ENCODE data around the gene KCNQ5.

DNA sequence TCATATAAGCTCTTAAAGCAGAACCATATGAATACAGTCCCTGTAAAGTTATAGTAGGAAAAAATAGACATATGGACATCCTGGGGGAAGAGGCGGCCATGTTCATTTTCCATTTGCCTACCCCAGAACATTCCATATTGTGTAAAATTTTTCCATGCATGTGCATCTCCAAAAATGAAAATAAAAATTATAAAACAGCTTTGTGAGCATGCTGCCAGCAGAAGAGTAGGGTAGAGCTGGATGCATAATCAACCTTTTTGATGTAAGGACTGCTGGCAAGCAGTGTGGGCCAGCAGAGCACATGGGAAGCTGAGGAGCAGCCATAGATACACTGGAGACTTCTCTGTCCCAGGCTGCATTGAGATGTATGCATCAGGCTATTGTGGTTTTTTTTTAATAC is 271.0 kb downstream of the KCNQ5 start:
- TF ChIP-seq, protein P1, sequence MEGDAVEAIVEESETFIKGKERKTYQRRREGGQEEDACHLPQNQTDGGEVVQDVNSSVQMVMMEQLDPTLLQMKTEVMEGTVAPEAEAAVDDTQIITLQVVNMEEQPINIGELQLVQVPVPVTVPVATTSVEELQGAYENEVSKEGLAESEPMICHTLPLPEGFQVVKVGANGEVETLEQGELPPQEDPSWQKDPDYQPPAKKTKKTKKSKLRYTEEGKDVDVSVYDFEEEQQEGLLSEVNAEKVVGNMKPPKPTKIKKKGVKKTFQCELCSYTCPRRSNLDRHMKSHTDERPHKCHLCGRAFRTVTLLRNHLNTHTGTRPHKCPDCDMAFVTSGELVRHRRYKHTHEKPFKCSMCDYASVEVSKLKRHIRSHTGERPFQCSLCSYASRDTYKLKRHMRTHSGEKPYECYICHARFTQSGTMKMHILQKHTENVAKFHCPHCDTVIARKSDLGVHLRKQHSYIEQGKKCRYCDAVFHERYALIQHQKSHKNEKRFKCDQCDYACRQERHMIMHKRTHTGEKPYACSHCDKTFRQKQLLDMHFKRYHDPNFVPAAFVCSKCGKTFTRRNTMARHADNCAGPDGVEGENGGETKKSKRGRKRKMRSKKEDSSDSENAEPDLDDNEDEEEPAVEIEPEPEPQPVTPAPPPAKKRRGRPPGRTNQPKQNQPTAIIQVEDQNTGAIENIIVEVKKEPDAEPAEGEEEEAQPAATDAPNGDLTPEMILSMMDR (IDR thresholded peaks at IDR 0.05 in 2 of 3, conservative IDR thresholded peaks at IDR 0.05 in 1 of 3; ENCODE audit: borderline replicate concordance in 1 of 3, insufficient read depth in 1 of 3, low read depth in 2 of 3, low read length in 2 of 3): no peak
- TF ChIP-seq EZH2 (IDR thresholded peaks at IDR 0.05) (no peak), CEBPB (IDR thresholded peaks at IDR 0.05; ENCODE audit: low read depth) (no peak), RAD21 (IDR thresholded peaks at IDR 0.05; ENCODE audit: low read depth) (no peak), EGR1 (IDR thresholded peaks at IDR 0.05; ENCODE audit: low read depth) (no peak), POLR2AphosphoS5 (IDR thresholded peaks at IDR 0.05; ENCODE audit: low read depth, low read length) (no peak), POLR2A (IDR thresholded peaks at IDR 0.05; ENCODE audit: borderline replicate concordance, extremely low read depth, insufficient read depth, insufficient read length) (no peak), EZH2phosphoT487 (IDR thresholded peaks at IDR 0.05; ENCODE audit: borderline replicate concordance) (no peak), FOSL1 (IDR thresholded peaks at IDR 0.05; ENCODE audit: low read depth) (no peak), SP1 (IDR thresholded peaks at IDR 0.05; ENCODE audit: low read depth) (no peak), YY1 (IDR thresholded peaks at IDR 0.05; ENCODE audit: extremely low read depth, insufficient replicate concordance, low read depth, low read length) (no peak)
- TF ChIP-seq, protein P2, sequence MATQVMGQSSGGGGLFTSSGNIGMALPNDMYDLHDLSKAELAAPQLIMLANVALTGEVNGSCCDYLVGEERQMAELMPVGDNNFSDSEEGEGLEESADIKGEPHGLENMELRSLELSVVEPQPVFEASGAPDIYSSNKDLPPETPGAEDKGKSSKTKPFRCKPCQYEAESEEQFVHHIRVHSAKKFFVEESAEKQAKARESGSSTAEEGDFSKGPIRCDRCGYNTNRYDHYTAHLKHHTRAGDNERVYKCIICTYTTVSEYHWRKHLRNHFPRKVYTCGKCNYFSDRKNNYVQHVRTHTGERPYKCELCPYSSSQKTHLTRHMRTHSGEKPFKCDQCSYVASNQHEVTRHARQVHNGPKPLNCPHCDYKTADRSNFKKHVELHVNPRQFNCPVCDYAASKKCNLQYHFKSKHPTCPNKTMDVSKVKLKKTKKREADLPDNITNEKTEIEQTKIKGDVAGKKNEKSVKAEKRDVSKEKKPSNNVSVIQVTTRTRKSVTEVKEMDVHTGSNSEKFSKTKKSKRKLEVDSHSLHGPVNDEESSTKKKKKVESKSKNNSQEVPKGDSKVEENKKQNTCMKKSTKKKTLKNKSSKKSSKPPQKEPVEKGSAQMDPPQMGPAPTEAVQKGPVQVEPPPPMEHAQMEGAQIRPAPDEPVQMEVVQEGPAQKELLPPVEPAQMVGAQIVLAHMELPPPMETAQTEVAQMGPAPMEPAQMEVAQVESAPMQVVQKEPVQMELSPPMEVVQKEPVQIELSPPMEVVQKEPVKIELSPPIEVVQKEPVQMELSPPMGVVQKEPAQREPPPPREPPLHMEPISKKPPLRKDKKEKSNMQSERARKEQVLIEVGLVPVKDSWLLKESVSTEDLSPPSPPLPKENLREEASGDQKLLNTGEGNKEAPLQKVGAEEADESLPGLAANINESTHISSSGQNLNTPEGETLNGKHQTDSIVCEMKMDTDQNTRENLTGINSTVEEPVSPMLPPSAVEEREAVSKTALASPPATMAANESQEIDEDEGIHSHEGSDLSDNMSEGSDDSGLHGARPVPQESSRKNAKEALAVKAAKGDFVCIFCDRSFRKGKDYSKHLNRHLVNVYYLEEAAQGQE (IDR thresholded peaks at IDR 0.05; ENCODE audit: low read depth): no peak

Data from HCT116 (cell line).